Measurements from ENCODE around the gene SNX21.

DNA sequence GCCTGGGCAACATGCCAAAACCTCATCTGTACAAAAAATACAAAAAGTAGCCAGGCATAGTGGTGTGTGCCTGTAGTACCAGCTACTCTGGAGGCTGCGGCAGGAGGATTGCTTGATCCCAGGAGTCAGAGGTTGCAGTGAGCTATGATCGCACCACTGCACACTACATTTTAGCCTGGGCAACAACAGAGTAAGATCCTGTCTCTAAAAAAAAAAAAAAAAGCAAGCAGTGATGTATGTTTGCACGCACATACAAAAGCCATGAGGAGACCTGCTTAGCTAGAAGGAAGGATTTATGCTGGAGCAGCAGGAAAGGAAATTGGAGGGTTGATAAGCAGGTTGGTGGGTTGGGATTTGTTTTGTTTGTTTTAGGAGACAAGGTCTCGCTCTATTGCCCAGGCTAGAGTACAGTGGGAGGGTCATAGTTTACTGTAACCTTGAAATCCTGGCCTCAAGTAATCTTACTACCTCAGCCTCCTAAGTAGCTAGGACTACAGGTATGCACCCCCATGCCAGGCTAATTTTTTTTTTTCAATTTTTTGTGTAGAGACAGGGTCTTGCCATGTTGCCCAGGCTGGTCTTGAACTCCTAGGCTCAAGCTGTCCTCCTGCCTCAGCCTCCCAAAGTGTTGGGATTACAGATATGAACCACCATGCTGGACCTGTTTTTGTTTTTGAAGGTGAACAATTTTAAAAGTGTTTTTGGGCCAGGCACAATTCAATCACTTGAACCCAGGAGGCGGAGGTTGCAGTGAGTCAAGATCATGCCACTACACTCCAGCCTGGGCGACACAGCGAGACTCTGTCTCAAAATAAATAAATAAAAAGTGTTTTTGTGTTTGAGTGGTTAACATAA, 27.8 kb downstream of the SNX21 start:
- TF ChIP-seq POLR2AphosphoS5 (IDR thresholded peaks at IDR 0.05; ENCODE audit: low read depth, low read length) = no peak
- no peak for TF ChIP-seq TAF1 (IDR thresholded peaks at IDR 0.05; ENCODE audit: borderline replicate concordance, insufficient read depth, low read length)
- no peak for TF ChIP-seq SIN3A (IDR thresholded peaks at IDR 0.05; ENCODE audit: borderline replicate concordance, insufficient read depth, low read length)
- TF ChIP-seq FOXP2 (optimal IDR thresholded peaks at IDR 0.05; ENCODE audit: borderline replicate concordance, extremely low read depth, extremely low read length, insufficient read depth) = no peak

Data from PFSK-1 (cell line).